ENCODE results near the gene GRIN2A.
A peak's percentile ranks its signal among the peaks of the same experiment; 100 is the strongest.

The GRIN2A gene

GRCh38 chr16:10182222-10183053, at the start of gene GRIN2A:
Gene GRIN2A (minus strand): TSS chr16:10182428. CDS start chr16:10180411, 2,017 bp downstream.
- Mint-ChIP-seq H3K27me3 (peaks cover 66% of the 10 kb centered on the region), H3K4me3 (no peak within 1 kb of the TSS), H3K9me3 (no peaks in the 10 kb centered on the region), H3K36me3 (ENCODE audit: low read depth) (no peaks in the 10 kb centered on the region), H3K27ac (no peak within 1 kb of the TSS), H3K4me1 (peaks cover 11% of the 10 kb centered on the region)
- peak; percentile 17 for ATAC-seq
- DNase-seq = no peak

- Mint-ChIP-seq H3K4me1 (peaks cover 9% of the 10 kb centered on the region), H3K4me3 (no peak overlapping the region), H3K36me3 (ENCODE audit: low read depth) (peaks cover 4% of the 10 kb centered on the region), H3K27me3 (peaks cover 6% of the 10 kb centered on the region), H3K27ac (no peak overlapping the region), H3K9me3 (peaks cover 18% of the 10 kb centered on the region)
- DNase-seq (no peak), ATAC-seq (no peak)
Observed at GRCh38 chr16:10231563-10231962, 49.3 kb upstream of the GRIN2A start.

- Mint-ChIP-seq H3K27ac (no peak overlapping the region), H3K4me1 (peaks cover 9% of the 10 kb centered on the region), H3K36me3 (ENCODE audit: low read depth) (peaks cover 4% of the 10 kb centered on the region), H3K27me3 (peaks cover 6% of the 10 kb centered on the region), H3K9me3 (peaks cover 18% of the 10 kb centered on the region), H3K4me3 (no peak overlapping the region)
- DNase-seq (no peak), ATAC-seq (no peak)
Observed at GRCh38 chr16:10228779-10229178, 46.6 kb upstream of the GRIN2A start.

- Mint-ChIP-seq H3K4me1 (peaks cover 9% of the 10 kb centered on the region), H3K9me3 (peaks cover 9% of the 10 kb centered on the region), H3K27me3 (peaks cover 5% of the 10 kb centered on the region), H3K36me3 (ENCODE audit: low read depth) (peaks cover 4% of the 10 kb centered on the region), H3K4me3 (no peak overlapping the region), H3K27ac (no peak overlapping the region)
- ATAC-seq (no peak), DNase-seq (no peak)
Observed at GRCh38 chr16:10226987-10227306, 44.7 kb upstream of the GRIN2A start.

- Mint-ChIP-seq H3K9me3 (peaks cover 4% of the 10 kb centered on the region), H3K27ac (no peak overlapping the region), H3K4me1 (peaks cover 9% of the 10 kb centered on the region), H3K36me3 (ENCODE audit: low read depth) (peaks cover 2% of the 10 kb centered on the region), H3K4me3 (no peak overlapping the region), H3K27me3 (peaks cover 5% of the 10 kb centered on the region)
- no peak for ATAC-seq
- no peak for DNase-seq
Observed at GRCh38 chr16:10226141-10226986, 44.1 kb upstream of the GRIN2A start.

GRCh38 chr16:10225653-10226052, 43.4 kb upstream of the GRIN2A start:
- Mint-ChIP-seq H3K27me3 (peaks cover 5% of the 10 kb centered on the region), H3K4me1 (peaks cover 9% of the 10 kb centered on the region), H3K4me3 (no peak overlapping the region), H3K27ac (no peak overlapping the region), H3K36me3 (ENCODE audit: low read depth) (no peaks in the 10 kb centered on the region), H3K9me3 (peaks cover 4% of the 10 kb centered on the region)
- DNase-seq (no peak), ATAC-seq (no peak)

GRCh38 chr16:10224850-10225249, 42.6 kb upstream of the GRIN2A start:
- Mint-ChIP-seq H3K27ac (no peak overlapping the region), H3K27me3 (peaks cover 5% of the 10 kb centered on the region), H3K36me3 (ENCODE audit: low read depth) (no peaks in the 10 kb centered on the region), H3K4me3 (no peak overlapping the region), H3K4me1 (peaks cover 9% of the 10 kb centered on the region), H3K9me3 (no peaks in the 10 kb centered on the region)
- no peak for DNase-seq
- no peak for ATAC-seq

GRCh38 chr16:10220942-10221341, 38.7 kb upstream of the GRIN2A start:
- Mint-ChIP-seq H3K27me3 (peaks cover 2% of the 10 kb centered on the region), H3K27ac (no peak overlapping the region), H3K4me3 (no peak overlapping the region), H3K36me3 (ENCODE audit: low read depth) (no peaks in the 10 kb centered on the region), H3K4me1 (no peaks in the 10 kb centered on the region), H3K9me3 (no peaks in the 10 kb centered on the region)
- no peak for ATAC-seq
- DNase-seq = no peak

- Mint-ChIP-seq H3K27ac (no peak overlapping the region), H3K4me1 (no peaks in the 10 kb centered on the region)
Observed at GRCh38 chr16:10219742-10220141, 37.5 kb upstream of the GRIN2A start.

GRCh38 chr16:10218490-10219206, 36.4 kb upstream of the GRIN2A start:
- Mint-ChIP-seq H3K36me3 (ENCODE audit: low read depth) (no peaks in the 10 kb centered on the region), H3K27me3 (peaks cover 2% of the 10 kb centered on the region), H3K4me3 (no peak overlapping the region), H3K27ac (no peak overlapping the region), H3K4me1 (no peaks in the 10 kb centered on the region), H3K9me3 (no peaks in the 10 kb centered on the region)
- ATAC-seq (no peak), DNase-seq (no peak)

More at GRCh38 chr16:10219742-10220141, 37.5 kb upstream of the GRIN2A start:
- DNase-seq (no peak), ATAC-seq (no peak)
- H3K36me3 Mint-ChIP-seq (ENCODE audit: low read depth) = no peaks in the 10 kb centered on the region
- H3K9me3 Mint-ChIP-seq = no peaks in the 10 kb centered on the region
- H3K4me3 Mint-ChIP-seq = no peak overlapping the region
- peaks cover 2% of the 10 kb centered on the region for H3K27me3 Mint-ChIP-seq

GRCh38 chr16:10213748-10214147, 31.5 kb upstream of the GRIN2A start:
- no peak overlapping the region for H3K4me3 Mint-ChIP-seq
- H3K4me1 Mint-ChIP-seq = no peaks in the 10 kb centered on the region
- peaks cover 2% of the 10 kb centered on the region for H3K27me3 Mint-ChIP-seq
- no peak overlapping the region for H3K27ac Mint-ChIP-seq
- DNase-seq = no peak
- H3K36me3 Mint-ChIP-seq (ENCODE audit: low read depth) = no peaks in the 10 kb centered on the region
- no peak for ATAC-seq
- H3K9me3 Mint-ChIP-seq = no peaks in the 10 kb centered on the region

GRCh38 chr16:10210944-10211343, 28.7 kb upstream of the GRIN2A start:
- no peak for DNase-seq
- Mint-ChIP-seq H3K9me3 (no peaks in the 10 kb centered on the region), H3K4me3 (no peak overlapping the region), H3K4me1 (no peaks in the 10 kb centered on the region), H3K27me3 (peaks cover 2% of the 10 kb centered on the region), H3K27ac (no peak overlapping the region), H3K36me3 (ENCODE audit: low read depth) (no peaks in the 10 kb centered on the region)
- ATAC-seq = no peak

GRCh38 chr16:10206865-10207264, 24.6 kb upstream of the GRIN2A start:
- no peaks in the 10 kb centered on the region for H3K36me3 Mint-ChIP-seq (ENCODE audit: low read depth)
- ATAC-seq (no peak), DNase-seq (no peak)
- peaks cover 6% of the 10 kb centered on the region for H3K9me3 Mint-ChIP-seq
- no peak overlapping the region for H3K27ac Mint-ChIP-seq
- H3K27me3 Mint-ChIP-seq = no peaks in the 10 kb centered on the region
- H3K4me3 Mint-ChIP-seq = no peak overlapping the region
- peaks cover 2% of the 10 kb centered on the region for H3K4me1 Mint-ChIP-seq

- no peak for ATAC-seq
- H3K27ac Mint-ChIP-seq = no peak overlapping the region
- DNase-seq = no peak
- peaks cover 2% of the 10 kb centered on the region for H3K4me1 Mint-ChIP-seq
- H3K4me3 Mint-ChIP-seq = no peak overlapping the region
- H3K27me3 Mint-ChIP-seq = no peaks in the 10 kb centered on the region
- peaks cover 6% of the 10 kb centered on the region for H3K9me3 Mint-ChIP-seq
- no peaks in the 10 kb centered on the region for H3K36me3 Mint-ChIP-seq (ENCODE audit: low read depth)
Observed at GRCh38 chr16:10206215-10206614, 24.0 kb upstream of the GRIN2A start.
